ENCODE data around the gene ADAMTSL2.

DNA sequence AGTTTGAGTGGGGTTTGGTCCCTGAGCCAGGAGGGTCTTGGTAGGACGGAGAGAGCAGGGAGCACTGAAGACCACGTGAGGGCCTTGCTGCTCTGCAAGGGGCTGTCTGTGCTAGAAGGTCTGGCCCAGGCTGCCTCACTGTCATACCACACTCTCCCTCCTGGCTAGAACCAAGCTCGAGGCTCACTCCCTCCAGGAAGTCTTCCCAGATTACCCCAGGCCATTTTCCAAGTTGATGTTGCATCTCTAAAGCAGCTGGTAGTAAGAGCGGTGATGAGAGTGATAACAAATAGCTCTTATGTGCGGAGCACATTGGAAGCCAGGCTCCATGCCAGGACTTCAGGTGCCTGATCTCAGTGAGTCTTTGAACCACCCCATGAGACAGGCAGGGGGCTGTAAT lies 16.3 kb upstream of the ADAMTSL2 start:
- no peak for TF ChIP-seq CTCF (IDR thresholded peaks at IDR 0.05; ENCODE audit: insufficient read depth, low read length, poor library complexity, severe bottlenecking)
- TF ChIP-seq EZH2phosphoT487 (conservative IDR thresholded peaks at IDR 0.05; ENCODE audit: low read length): no peak
